Muscle of leg (tissue), 11 donors: ENCODE data around the gene DISC1. TPM values are rescaled to one million over a fixed set of nuclear protein-coding genes. Genes with fewer than 3 reads are reported as not detected.

Experiments used
- DNase-seq: peaks from one replicate; pipeline ENCODE4 v3.0.0; 2013
- H3K27ac ChIP-seq: one replicate; pipeline ENCODE4 v1.5.1; 2013; ENCODE audit warnings: mild to moderate bottlenecking, low read length, control low read depth
- H3K27me3 ChIP-seq: one replicate; pipeline ENCODE4 v1.6.1; 2013; ENCODE audit warnings: low read length; ENCODE audit not compliant: control insufficient read depth, insufficient read depth
- H3K36me3 ChIP-seq: one replicate; pipeline ENCODE4 v1.6.1; 2013; ENCODE audit warnings: low read length; ENCODE audit not compliant: control insufficient read depth, insufficient read depth
- H3K4me1 ChIP-seq: one replicate; pipeline ENCODE4 v1.6.1; 2013; ENCODE audit warnings: low read length; ENCODE audit not compliant: control insufficient read depth, insufficient read depth
- H3K4me3 ChIP-seq: one replicate; pipeline ENCODE4 v1.5.1; 2013; ENCODE audit warnings: low read length, control low read depth
- H3K9me3 ChIP-seq: replicated peaks from 2 replicates; pipeline ENCODE4 v1.6.1; 2013; ENCODE audit warnings: low read depth, low read length; ENCODE audit not compliant: control insufficient read depth
- WGBS: methylation state at CpG from one replicate; pipeline ENCODE4 v1.1.5; 2013; ENCODE audit warnings: missing lambda C conversion rate; ENCODE audit not compliant: insufficient coverage; 5-methylcytosine and 5-hydroxymethylcytosine counted together
- polyA plus RNA-seq, 8 donors: library from polyadenylated mRNA; unstranded; fragments of 120-200 nt; gene quantifications; one replicate each; pipeline versions ENCODE4 v1.2.1 to v1.2.3, GENCODE V29; 2013; ENCODE audit warnings: inconsistent platforms in 1 of 8, low replicate concordance in 1 of 8; ENCODE audit not compliant: insufficient read length in 8 of 8, insufficient read depth in 1 of 8
- total RNA-seq: library from RNA; stranded (reverse); fragments of 120-200 nt; gene quantifications from one replicate; pipeline ENCODE4 v1.2.4, GENCODE V29; 2013

Gene DISC1
- total and polyA plus RNA-seq, 9 donors, result 4.5 to 10.7 (median 7.3) TPM

GRCh38 chr1:232016616-232017015, 390.0 kb downstream of the DISC1 start:
- no CpG with 5 or more reads among the region's 7 CpGs for WGBS
- H3K36me3 ChIP-seq, result peaks cover 3% of the 10 kb centered on the region
- H3K9me3 ChIP-seq, result no peaks in the 10 kb centered on the region
- peaks cover 26% of the 10 kb centered on the region for H3K4me1 ChIP-seq
- no peak overlapping the region for H3K27ac ChIP-seq
- H3K27me3 ChIP-seq, result no peaks in the 10 kb centered on the region
- DNase-seq, result peak; percentile 23
- H3K4me3 ChIP-seq, result no peak overlapping the region

GRCh38 chr1:232017057-232017456, 390.5 kb downstream of the DISC1 start:
- H3K4me3 ChIP-seq, result no peak overlapping the region
- no CpG with 5 or more reads among the region's 2 CpGs for WGBS
- H3K36me3 ChIP-seq, result peaks cover 3% of the 10 kb centered on the region
- H3K27ac ChIP-seq, result no peak overlapping the region
- H3K4me1 ChIP-seq, result peaks cover 25% of the 10 kb centered on the region
- no peak for DNase-seq
- no peaks in the 10 kb centered on the region for H3K9me3 ChIP-seq
- no peaks in the 10 kb centered on the region for H3K27me3 ChIP-seq

- peaks cover 18% of the 10 kb centered on the region for H3K4me1 ChIP-seq
- H3K27me3 ChIP-seq, result no peaks in the 10 kb centered on the region
- H3K27ac ChIP-seq, result no peak overlapping the region
- H3K36me3 ChIP-seq, result peaks cover 3% of the 10 kb centered on the region
- no CpG with 5 or more reads among the region's 1 CpG for WGBS
- no peak overlapping the region for H3K4me3 ChIP-seq
- no peak for DNase-seq
- H3K9me3 ChIP-seq, result no peaks in the 10 kb centered on the region
Measured at GRCh38 chr1:232017759-232018158, 391.2 kb downstream of the DISC1 start.

DNA sequence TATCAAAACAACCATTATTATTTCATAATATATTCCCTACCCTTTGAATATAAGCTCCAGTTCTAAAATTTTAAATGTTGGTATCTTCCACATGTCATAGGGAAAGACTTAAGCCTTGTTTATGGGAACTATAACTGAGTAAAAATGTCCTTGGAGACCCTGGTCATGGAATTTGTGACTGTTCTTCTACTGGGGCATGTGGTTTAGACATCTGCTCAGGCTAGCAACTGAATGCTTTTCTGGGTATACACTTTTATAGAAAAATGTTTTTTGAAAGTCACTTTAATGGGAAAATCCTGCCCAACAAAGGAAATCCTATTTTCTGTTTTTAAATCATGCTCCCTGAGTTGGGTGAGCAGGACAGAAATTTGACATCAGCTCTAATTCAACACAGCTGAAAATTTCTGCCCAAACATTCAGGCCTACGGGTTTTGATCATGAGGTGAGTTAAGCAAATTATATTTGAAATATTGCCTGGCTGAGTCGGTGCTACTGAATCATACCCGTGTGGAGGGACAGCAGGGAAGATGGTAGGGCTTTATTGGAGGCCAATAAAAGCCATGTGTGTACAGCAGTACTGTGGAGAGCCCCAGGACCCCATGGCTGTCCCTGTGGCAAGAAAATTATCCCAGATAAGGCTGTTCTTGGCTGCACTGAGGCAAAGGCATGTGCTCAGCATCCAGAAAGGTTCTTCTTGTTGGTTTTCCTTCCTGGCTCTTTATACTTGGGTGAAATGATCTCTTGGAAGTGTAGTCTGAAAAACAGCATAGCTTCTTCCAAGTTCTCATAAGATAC, 391.8 kb downstream of the DISC1 start:
- DNase-seq, result peak; percentile 58
- Histone ChIP-seq H3K36me3 (peaks cover 3% of the 10 kb centered on the region), H3K27ac (no peak overlapping the region), H3K9me3 (no peaks in the 10 kb centered on the region), H3K27me3 (no peaks in the 10 kb centered on the region), H3K4me1 (peaks cover 12% of the 10 kb centered on the region), H3K4me3 (no peak overlapping the region)
- 57% methylated on average over 3 of the region's 3 CpGs for WGBS

- no peaks in the 10 kb centered on the region for H3K9me3 ChIP-seq
- H3K36me3 ChIP-seq, result peaks cover 3% of the 10 kb centered on the region
- WGBS, result no CpG with 5 or more reads among the region's 5 CpGs
- H3K4me1 ChIP-seq, result peaks cover 8% of the 10 kb centered on the region
- no peak for DNase-seq
- H3K27ac ChIP-seq, result no peak overlapping the region
- no peak overlapping the region for H3K4me3 ChIP-seq
- no peaks in the 10 kb centered on the region for H3K27me3 ChIP-seq
Measured at GRCh38 chr1:232019026-232019340, 392.4 kb downstream of the DISC1 start.

GRCh38 chr1:232020352-232020751, 393.8 kb downstream of the DISC1 start:
- Histone ChIP-seq H3K4me3 (no peak overlapping the region), H3K27ac (no peak overlapping the region), H3K27me3 (no peaks in the 10 kb centered on the region), H3K4me1 (peaks cover 2% of the 10 kb centered on the region), H3K9me3 (no peaks in the 10 kb centered on the region), H3K36me3 (peaks cover 3% of the 10 kb centered on the region)
- no peak for DNase-seq
- no CpG with 5 or more reads among the region's 1 CpG for WGBS

- no peak for DNase-seq
Measured at GRCh38 chr1:232029315-232029714, 402.7 kb downstream of the DISC1 start.

DNA sequence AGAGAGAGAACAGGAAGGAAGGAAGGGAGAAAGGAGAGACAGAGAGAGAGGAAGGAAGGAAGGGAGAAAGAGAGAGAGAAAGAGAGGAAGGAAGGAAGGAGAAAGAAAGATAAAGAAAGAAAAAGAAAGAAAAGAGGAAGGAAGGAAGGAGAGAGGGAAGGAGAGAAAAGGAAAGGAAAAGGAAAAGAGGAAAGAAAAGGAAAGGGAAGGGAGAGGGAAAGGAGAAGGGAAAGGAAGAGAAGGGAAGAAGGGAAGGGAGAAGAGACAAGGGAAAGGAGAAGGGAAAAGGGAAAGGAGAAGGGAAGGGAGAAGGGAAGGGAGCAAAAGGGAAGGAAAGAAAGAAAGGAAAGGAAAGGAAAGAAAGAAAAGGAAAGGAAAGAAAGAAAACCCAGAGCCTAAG, 404.6 kb downstream of the DISC1 start:
- peaks cover 3% of the 10 kb centered on the region for H3K4me1 ChIP-seq
- no peak for DNase-seq
- no peak overlapping the region for H3K4me3 ChIP-seq
- H3K9me3 ChIP-seq, result no peaks in the 10 kb centered on the region
- no peaks in the 10 kb centered on the region for H3K27me3 ChIP-seq
- peaks cover 3% of the 10 kb centered on the region for H3K36me3 ChIP-seq
- no peak overlapping the region for H3K27ac ChIP-seq

More at GRCh38 chr1:232029315-232029714, 402.7 kb downstream of the DISC1 start:
- Histone ChIP-seq H3K27me3 (no peaks in the 10 kb centered on the region), H3K27ac (no peak overlapping the region), H3K9me3 (no peaks in the 10 kb centered on the region), H3K4me1 (no peaks in the 10 kb centered on the region), H3K4me3 (no peak overlapping the region), H3K36me3 (peaks cover 3% of the 10 kb centered on the region)
- WGBS, result no CpG with 5 or more reads among the region's 4 CpGs

DNA sequence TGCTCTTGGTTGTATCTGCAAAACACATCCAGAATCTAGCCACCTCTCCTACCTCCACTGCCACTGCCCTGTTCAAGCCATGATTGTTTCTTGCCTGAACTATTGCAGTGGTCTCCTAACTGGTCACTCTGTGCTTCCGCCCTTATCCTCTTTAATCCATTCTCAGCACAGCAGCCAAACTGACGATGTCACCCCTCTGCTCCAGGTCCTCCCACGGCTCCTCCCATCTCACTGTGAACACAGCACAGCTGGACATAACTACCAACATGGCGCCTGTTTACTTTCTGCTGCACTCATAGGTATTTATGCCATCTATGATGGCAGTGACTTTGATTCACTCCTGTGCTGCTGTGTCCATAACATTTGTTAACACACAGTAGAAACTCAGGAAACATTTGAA, 406.7 kb downstream of the DISC1 start:
- no peak for DNase-seq
- H3K9me3 ChIP-seq, result no peaks in the 10 kb centered on the region
- H3K4me3 ChIP-seq, result no peak overlapping the region
- no peak overlapping the region for H3K27ac ChIP-seq
- 53% methylated on average over 3 of the region's 4 CpGs for WGBS
- H3K4me1 ChIP-seq, result peaks cover 6% of the 10 kb centered on the region
- H3K36me3 ChIP-seq, result no peaks in the 10 kb centered on the region
- no peaks in the 10 kb centered on the region for H3K27me3 ChIP-seq

GRCh38 chr1:232034556-232034955, 408.0 kb downstream of the DISC1 start:
- no peaks in the 10 kb centered on the region for H3K9me3 ChIP-seq
- no peak overlapping the region for H3K4me3 ChIP-seq
- no peak overlapping the region for H3K27ac ChIP-seq
- no peaks in the 10 kb centered on the region for H3K36me3 ChIP-seq
- no peaks in the 10 kb centered on the region for H3K27me3 ChIP-seq
- no CpG with 5 or more reads among the region's 1 CpG for WGBS
- DNase-seq, result no peak
- H3K4me1 ChIP-seq, result peaks cover 8% of the 10 kb centered on the region
